Measurements from ENCODE around the gene MCC.
A peak's percentile ranks its signal among the peaks of the same experiment; 100 is the strongest.

The MCC gene

DNA sequence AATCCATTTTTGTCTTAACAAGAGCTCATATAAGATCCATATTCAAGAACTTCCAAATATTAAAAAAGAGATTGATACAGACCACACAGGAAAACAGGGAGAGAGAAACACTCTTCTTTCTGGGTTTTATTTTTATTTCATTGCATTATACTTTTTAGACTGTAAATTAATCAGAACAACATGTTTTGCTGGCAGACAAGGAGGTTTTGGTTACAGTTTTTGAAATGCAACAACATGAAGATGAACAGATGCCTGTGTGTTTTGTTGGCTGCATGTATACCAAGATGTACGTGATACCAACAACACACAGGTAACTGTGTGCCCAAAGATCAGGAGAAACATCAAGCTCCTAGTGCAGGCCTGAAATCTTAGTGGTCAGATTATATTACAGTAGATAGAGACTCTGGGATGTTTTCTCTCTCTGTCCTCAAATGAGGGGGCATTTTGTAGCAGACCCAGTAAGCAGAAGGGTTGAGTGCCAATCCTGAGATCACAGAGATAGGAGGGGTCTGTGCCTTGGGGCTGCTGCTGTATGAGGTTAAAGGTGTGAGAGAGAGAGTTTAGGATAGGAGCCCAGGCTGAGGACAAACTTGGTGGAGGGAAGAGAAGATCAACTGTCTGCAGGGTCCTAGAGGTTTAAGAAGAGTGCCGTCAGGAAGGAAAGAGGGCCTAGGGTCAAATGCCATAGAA lies 359.5 kb downstream of the MCC start:
- DNase-seq: no peak

DNA sequence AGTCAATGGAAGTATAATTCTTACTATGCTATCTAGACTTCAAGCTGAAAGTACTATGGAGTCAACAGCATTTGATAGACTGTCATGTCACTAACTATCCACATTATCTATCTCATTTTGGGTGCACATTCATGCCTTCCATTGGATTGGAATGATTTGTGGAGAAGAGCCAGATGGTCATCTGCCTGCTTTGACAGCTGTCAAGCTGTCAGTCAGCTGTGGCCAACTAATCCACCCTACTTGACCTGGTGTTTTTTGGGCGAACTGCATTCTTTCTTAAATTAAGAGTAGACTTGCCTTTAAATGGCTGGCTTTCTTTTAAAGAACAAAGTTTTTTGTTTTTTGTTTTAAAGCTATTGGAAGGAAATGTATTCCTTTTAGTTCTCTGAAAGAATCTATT lies 360.2 kb downstream of the MCC start:
- DNase-seq: peak; percentile 40 to 55

DNA sequence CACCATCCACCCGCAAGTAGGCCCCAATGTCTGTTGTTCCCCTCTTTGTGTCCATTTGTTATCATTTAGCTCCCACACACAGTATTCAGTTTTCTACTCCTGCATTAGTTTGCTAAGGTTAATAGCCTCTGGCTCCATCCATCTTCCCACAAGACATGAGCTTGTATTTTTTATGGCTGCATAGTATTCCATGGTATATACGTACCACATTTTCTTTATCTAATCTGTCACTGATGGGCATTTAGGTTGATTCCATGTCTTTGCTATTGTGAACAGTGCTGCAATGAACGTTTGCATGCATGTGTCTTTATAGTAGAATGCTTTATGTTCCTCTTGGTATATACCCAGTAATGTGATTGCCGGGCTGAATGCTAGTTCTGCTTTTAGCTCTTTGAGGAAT lies 361.2 kb downstream of the MCC start:
- DNase-seq: no peak

DNA sequence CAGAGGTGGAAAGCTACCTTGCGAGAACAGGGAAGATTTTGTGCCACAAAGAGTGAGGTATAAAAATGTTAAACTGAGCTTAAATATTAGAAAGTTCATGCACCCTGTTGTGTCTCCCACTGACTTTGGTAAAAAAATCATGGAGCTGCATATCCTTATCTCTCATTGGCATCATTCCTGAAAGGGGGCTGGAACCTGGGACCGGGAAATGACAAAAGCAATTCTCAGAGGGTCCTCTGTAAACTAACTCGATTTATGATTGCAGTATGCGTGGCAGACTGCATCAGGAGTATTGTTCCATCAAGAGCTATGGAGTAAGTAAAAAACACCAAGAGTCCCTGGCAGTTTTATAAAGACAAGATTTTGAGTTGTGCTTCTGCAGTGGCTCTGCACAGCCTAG lies 362.9 kb downstream of the MCC start:
- no peak for DNase-seq

DNA sequence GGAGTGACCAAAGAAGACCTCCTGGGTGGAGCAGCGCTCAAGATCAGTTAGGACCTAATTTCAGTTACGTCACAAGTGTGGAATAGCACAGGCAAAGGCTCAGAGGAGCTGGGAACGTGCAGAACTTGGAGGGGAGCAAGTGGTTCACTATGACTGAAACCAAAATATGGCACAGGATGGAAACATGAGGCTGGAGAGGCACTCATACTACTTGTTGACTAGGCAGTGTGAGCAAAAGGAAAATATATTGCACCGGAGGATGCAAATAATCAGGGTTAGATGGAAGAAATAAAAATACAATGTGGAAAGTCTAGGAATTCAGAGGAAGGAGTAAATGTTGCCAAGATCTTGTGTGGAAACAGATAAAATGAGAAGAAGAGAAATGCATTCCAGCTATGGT lies 363.3 kb downstream of the MCC start:
- DNase-seq: no peak

DNA sequence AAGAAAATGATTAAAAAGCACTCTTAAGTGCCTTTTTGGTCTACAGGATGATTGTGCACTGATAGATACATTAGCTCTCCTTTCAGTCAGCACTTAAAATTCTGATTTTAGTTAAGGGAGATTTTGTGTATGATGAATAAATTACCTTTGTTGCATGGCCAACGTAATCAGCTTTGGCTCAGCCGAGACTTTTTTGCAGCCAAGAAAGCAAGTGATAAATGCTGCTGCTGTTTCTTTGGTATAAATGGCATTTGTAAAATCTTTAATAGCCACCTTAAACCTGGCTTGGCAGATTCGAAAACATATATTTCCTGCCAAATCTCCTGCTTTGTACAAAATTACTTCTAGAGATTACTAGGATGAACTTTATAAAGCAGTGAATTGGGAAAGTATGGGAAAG lies 364.0 kb downstream of the MCC start:
- no peak for DNase-seq

DNA sequence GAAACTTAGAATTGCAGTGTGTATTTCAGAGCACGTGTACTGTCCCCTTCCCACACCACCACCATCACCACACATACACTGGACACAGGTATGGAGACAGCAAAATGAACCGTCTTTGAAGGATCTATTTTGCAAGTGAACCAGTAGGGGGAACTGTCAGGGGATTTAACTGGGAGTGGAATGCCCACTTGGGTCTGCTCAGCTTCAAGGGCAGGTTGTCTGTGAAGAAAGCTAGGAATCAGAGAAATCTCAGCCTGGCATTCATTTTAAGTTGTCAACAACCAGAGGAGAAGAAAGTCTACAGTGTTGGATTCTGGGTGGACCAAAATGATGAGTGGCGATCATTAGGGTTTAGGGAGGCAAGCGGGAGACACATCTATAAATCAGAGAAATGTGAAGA lies 364.6 kb downstream of the MCC start:
- DNase-seq: peak; percentile 11 to 28

DNA sequence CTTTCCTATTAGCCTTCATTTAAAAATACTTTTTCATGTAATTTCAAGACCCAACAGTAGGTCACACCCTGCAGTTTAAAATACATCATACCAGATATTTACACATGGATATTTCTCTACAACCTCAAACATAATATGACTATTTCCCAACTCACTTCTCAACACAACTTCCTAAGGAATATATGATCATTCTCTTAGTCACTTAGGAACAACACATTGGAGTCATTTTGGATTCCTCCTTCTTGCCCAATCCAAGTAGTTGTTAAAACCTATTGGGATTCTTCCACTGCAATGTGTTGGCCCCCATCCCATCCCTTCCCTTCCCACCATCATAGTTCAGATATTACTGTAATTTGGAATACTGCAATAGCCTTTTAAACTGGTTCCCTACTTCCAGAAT lies 366.2 kb downstream of the MCC start:
- no peak for DNase-seq

DNA sequence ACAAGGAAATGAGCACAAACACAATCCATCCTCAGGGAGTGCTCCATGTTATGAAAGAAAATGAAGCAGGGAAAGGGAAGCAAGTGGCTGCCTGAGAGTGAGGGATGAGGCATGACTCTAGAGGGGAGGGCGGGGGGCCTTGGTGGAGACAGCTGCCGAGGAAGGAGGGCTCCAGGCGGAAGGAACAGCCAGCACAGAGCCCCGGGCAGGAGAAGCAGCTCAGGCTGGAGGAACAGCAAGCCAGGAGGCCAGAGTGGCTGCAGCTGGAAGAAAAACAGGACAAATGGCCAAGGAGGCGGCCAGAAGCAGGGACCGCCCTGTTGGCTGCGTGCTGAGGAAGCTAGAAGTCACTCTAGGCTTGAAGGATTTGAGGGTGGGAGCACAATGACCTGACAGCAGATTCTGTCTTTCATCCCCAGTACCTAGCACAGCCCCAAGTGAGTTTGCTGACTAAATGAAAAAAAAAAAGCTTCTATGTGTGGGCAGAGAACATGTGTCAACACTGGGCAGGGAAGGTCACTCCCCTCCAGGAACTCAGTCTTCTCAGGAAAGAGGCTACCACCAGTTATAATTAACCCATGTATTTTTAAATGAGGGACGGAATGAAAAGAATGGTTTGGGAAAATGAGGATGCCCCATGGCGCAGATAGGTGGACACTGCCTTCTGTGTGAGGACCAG lies 368.9 kb downstream of the MCC start:
- DNase-seq: no peak

DNA sequence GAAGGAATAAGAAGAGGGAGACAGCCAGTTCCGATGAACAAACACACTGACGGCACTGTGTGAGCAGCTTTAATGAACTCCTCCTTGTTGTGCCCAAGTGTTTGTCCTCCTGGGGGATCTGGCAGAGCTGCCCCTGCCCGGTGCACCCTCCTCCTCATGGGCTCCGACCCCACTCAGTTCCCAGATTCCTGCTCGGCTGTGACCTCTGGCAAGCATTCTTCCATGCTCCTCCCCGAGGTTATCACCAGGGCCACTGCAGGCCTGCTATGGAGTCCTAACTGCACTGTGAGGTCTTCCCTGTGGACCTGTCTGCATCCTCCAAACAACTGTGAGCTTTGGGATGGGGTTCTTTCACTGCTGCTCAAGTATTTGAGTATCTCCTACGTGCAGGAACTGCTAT lies 369.5 kb downstream of the MCC start:
- DNase-seq: no peak

DNA sequence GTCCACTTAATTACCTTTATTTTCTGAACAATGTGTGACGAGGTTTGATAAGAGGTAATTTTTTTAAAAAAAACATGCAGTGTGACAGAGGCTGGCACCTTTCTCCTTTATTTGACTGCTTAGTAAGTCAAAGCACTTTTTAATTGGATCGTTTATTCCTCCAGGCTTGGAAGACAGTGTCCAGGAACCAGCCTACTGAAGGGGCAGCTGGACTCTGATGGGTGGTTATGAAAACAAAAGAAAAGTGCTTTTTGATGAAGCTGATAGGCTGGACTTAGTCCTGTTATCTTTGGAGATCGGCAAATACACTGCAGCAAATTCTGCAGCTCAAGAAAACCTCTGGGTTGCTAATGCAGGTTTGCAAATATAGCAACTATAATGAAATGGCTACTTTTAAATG lies 370.0 kb downstream of the MCC start:
- no peak for DNase-seq

DNA sequence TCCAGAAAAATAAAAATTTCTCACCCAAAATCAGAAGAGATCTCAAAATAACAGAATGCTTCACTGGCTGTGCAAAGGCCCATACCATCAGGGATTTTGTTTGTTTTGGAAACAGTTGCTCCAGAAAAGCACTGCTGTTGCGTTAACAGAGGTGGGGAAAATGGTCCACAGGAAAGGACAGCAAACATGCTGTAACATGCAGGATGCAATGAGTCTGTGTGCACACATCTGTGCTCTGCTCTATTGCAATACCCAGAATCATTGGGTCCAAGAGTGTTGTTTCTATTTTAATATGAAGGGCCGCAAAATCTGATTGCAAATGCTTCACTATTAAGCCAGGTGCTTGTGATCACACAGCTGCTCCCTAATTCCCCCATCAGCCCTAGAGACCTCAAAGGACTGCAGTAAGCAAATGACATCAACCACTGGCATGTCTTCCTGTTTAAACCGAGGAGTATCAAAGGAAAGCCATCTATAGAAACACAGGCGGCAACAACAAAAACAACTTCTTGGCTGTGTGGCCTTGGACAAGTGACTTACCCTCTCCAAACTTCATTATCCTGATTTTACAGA lies 370.6 kb downstream of the MCC start:
- peak; percentile 65 to 66 for DNase-seq

DNA sequence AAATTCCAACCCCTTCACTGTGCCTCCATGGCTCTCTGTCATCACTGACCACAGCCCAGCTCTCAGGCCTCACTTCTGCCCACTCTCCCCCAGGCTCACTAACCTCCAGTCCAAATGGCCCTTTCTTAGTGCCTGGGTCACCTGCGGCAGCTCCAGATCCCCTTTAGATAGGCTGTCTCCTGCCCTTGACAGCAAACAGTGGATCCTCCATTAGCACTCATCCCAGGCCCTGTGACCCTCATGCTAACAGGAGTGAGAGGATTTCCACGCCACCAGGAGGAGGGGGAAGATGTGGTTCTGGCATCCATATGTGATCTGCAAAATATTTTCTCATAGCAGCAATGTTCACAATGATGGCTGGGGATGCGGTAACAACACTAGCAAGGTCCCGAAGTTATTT lies 372.3 kb downstream of the MCC start:
- no peak for DNase-seq

DNA sequence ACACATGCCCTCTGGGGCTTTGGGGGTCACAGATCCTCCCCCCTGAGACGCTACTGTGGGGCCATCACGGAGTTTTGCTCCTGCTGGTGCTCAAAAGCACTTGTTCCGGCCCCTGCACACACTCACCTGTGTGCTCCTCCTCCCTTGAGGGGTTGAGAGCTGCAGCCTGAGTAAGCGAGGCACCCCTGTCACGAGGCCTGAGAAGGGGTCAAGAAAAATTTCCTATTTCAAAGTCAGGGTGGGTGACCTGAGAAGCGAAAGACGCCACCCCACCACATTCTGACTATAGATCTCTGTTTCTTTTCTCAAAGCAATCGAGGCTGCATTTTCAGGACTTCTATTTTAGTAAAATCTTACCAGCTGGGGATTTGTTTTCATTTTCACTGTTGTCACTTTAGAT lies 373.2 kb downstream of the MCC start:
- no peak for DNase-seq

DNA sequence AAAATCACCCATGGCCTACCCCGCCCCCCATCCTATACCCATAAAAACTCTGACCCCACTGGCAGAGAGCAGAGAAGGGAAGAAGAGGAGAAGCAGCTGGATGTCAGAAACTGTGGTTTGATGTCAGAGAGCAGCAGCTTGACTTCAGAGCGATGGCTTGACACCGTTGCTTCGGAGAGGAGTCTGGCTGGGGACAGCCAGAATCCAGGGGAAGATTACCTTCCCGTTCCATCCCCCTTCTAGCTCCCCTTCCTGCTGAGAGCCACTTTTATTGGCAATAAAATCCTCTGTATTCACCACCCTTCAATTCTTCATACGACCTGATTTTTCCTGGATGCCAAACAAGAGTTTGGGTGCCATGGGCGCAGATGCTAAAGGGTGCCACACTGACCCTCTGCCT lies 373.7 kb downstream of the MCC start:
- DNase-seq: no peak

DNA sequence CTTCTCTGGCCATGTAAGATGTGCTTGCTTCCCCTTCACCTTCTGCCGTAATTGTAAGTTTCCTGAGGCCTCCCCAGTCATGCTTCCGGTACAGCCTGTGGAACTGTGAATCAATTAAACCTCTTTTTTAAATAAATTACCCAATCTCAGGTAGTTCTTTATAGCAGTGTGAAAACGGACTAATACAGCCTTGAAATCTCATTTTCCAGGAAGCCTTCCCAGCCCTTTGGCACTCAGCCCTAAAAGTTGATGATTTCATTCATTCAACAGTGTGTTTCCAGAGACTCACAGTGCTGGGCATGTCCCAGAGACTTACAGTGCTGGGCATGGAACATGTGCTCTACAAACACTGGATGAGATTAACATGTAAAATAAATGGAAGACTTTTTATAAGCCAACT lies 375.8 kb downstream of the MCC start:
- DNase-seq: peak in 1 of 2 experiments; percentile 52

DNA sequence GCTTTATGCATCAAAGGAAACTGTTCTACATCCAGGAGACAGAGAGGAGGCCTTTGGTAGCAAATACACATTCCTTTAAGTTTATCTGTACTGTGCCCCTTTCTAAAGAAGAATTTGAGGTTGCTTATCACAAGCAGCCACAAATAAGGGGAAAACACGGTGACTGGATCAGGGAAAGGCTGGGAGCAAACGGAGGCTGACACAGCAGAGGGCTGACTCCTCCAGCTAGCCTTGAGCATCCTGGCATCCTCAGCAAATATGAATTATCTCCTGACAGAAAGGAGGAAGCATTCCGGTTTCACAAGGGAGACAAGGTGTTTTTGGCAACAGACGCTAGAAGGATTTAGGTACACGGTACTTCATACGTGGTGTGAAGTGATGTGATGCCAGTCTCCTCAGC lies 378.1 kb downstream of the MCC start:
- no peak for DNase-seq

DNA sequence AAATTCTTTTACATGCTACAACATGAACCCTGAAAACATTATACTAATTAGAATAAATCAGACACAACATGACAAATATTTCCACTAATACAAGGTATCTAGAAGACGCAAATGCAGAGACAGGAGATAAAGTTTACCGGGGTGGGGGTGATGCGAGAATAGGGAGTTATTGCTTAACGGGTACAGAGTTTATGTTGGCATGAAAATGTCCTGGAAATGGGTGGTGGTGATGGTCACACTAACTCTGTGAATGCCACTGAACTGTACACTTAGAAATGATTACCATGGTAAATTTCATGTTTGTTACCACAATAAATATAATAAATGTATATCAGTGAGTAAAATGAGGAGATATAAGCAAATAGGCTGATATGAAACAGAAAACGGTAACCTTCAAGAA lies 378.9 kb downstream of the MCC start:
- no peak for DNase-seq

DNA sequence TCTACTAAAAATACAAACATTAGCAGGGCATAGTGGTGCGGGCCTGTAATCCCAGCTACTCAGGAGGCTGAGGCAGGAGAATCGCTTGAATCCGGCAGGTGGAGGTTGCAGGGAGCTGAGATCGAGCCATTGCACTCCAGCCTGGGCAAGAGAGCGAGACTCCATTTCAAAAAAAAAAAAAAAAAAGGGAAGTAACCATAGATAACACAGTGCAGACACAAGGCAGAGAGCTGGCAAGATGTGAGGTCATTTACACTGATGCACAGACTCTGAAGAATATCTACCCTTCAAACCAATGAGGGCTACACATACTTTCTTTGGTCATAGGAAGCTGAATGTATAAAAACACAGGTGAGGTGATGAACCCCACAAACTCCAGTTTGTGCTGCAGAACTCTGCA lies 379.8 kb downstream of the MCC start:
- DNase-seq: no peak

DNA sequence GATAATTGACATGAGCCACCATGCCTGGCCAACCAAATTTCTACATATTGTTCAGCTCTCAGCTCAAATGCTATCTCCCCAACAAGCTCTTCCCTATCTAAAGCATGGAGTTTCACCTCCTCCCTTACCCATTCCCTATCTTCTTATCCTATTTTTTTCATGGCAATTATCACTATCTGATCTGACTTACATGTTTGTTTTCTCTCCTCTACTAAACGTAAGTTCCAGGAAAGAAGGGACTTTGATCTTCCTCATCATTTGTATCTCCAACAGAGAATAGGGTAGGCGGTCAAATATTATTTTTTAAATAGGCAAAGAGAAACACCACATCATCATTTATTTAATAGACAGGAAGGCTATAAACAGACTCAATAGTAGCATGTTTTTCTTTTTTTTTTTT lies 381.4 kb downstream of the MCC start:
- no peak for DNase-seq

DNA sequence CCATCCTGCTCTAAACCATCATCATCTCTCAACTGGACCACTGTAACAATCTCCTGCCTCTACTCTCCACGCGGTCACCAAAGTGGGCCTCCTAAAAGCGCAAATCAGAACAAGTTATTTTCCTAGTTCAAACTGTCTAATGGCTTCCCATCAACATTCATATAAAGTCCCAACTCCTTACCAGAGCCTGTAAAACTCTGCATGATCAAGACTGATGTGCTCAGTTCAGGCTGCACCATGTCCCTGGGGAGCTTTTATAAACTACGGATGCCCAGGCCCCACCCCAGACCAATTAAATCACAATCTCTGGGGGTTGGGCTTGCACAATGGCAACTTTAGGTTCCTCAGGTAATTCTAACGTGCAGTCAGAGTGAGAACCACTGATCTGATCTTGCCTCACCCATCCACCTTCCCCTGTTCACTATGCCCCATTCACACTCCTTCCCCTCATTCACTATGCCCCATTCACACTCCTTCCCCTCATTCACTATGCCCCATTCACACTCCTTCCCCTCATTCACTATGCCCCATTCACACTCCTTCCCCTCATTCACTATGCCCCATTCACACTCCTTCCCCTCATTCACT lies 382.5 kb downstream of the MCC start:
- DNase-seq: no peak

DNA sequence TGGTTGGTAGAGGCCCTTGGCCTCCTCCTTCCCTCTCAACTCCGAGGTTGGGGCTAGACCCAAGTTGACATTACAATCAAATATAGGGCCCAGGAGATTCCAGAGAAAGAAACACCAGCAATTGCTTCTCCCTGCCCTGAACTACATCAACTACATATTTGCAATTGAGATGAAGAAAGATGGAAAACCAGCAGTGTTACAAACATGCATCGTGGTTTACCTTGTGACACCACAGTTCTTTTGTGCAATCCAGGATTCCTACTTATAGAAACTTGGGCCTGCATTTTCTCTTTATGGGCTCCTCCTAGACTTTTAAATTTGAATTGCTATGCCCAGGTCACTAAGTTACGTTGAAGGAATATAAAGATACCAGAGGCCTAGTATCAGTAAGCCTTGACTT lies 384.9 kb downstream of the MCC start:
- no peak for DNase-seq

DNA sequence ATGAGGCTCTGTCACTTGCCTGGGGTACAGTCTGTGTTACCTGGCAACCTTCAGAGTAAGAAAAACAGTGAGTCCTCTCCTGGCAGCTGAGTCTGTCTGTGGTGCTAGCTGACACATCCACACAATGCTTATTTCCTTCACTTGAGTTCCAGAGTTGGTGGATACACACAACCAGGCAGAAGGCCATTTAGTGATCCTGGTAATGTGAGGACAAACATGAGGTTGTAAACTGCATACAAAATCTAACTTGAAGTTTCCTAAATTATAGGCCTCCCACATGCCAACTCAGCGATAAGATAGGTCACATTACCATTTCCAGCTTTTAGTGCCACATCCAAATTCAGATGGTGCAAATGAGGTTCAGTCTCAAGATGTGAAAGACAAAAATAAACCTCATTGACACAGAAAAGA lies 386.1 kb downstream of the MCC start:
- no peak for DNase-seq

DNA sequence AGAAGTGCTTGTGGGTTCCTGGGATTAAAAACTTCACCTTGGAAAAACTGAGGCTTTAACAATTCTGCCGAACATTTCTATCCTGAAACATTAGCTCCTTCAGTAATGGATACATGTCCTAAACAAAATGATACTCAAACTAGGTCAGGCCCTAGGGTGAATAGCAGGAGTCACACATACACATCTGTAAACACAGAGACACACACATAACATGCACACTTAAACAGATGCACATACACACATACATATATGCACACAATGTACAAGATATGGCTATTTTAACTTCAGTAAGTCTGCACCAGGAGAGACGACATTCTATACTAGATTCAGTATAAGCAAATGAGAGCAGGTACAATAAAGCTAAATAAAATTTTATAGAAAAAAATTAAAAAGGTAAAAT lies 387.3 kb downstream of the MCC start:
- no peak for DNase-seq
